PC-3 (cell line): ENCODE results near the gene CAMK1G. TPM values are rescaled to one million over a fixed set of nuclear protein-coding genes. Genes with fewer than 3 reads are reported as not detected.

Experiments used
- ATAC-seq: fragments of 200-7000 bp; cut with Tn5 transposase; 2 replicates; pipeline ENCODE4 v1.9.1; 2020; ENCODE audit warnings: mild to moderate bottlenecking, moderate library complexity
- BruUV-seq: library from RNA; stranded (reverse); fragments of 400-500 nt; replicated peaks from 2 replicates; lab custom pipeline; 2021; lab: Mats Ljungman, UMichigan
- CTCF ChIA-PET: fragments of 300-600 bp; sonication (Branson Sonifier 250); formaldehyde crosslinking; loops from one replicate; lab custom pipeline; 2022; ENCODE audit warnings: antibody characterized with exemption; lab: Charles Lee
- POLR2A ChIA-PET: fragments of 300-600 bp; sonication (Branson Sonifier 250); formaldehyde crosslinking; loops from one replicate; lab custom pipeline; 2022; ENCODE audit warnings: antibody characterized with exemption; ENCODE audit not compliant: unreplicated experiment; lab: Charles Lee
- DNase-seq: peaks from one replicate; pipeline ENCODE4 v3.0.0-alpha.2; 2015
- H2AFZ ChIP-seq: fragments of 300-600 bp; sonication (generic); 2 replicates; pipeline ENCODE4 v1.6.0; 2016; ENCODE audit warnings: antibody characterized with exemption, low read length
- H3F3A ChIP-seq: fragments of 300-600 bp; sonication (generic); one replicate; pipeline ENCODE4 v1.6.0; 2017; ENCODE audit warnings: antibody characterized with exemption, low read length, control low read depth, mild to moderate bottlenecking; ENCODE audit not compliant: unreplicated experiment
- H3K27ac ChIP-seq: fragments of 300-600 bp; sonication (generic); 2 replicates; pipeline ENCODE4 v1.5.1; 2016; ENCODE audit warnings: mild to moderate bottlenecking, low read length
- H3K27me3 ChIP-seq: fragments of 300-600 bp; sonication (generic); 2 replicates; pipeline ENCODE4 v1.6.1; 2016; ENCODE audit warnings: low read length, mixed read lengths
- H3K36me3 ChIP-seq: fragments of 300-600 bp; sonication (generic); 2 replicates; pipeline ENCODE4 v1.6.1; 2016; ENCODE audit warnings: low read depth, mixed run types, low read length, mixed read lengths
- H3K4me1 ChIP-seq: fragments of 300-600 bp; sonication (generic); 2 replicates; pipeline ENCODE4 v1.5.1; 2016; ENCODE audit warnings: low read length; ENCODE audit not compliant: insufficient read depth
- H3K4me2 ChIP-seq: fragments of 300-600 bp; sonication (generic); 2 replicates; pipeline ENCODE4 v1.6.0; 2016; ENCODE audit warnings: low read length
- H3K4me3 ChIP-seq: fragments of 300-600 bp; sonication (generic); 2 replicates; pipeline ENCODE4 v1.5.1; 2016; ENCODE audit warnings: mild to moderate bottlenecking, low read length, mixed read lengths
- H3K79me2 ChIP-seq: fragments of 300-600 bp; sonication (generic); 2 replicates; pipeline ENCODE4 v1.6.1; 2017; ENCODE audit warnings: low read length, mixed read lengths
- H3K9ac ChIP-seq: fragments of 300-600 bp; sonication (generic); 2 replicates; pipeline ENCODE4 v1.6.0; 2016; ENCODE audit warnings: mild to moderate bottlenecking, low read length
- H3K9me2 ChIP-seq: fragments of 300-600 bp; sonication (generic); replicated peaks from 2 replicates; pipeline ENCODE4 v1.6.1; 2016; ENCODE audit warnings: mixed run types, low read length, mixed read lengths
- H3K9me3 ChIP-seq: fragments of 300-600 bp; sonication (generic); 2 replicates; pipeline ENCODE4 v1.6.1; 2016; ENCODE audit warnings: low read length, mixed read lengths
- H4K20me1 ChIP-seq: fragments of 300-600 bp; sonication (generic); 2 replicates; pipeline ENCODE4 v1.6.1; 2016; ENCODE audit warnings: low read length, mixed read lengths
- EZH2 ChIP-seq: fragments of 300-600 bp; sonication (generic); IDR thresholded peaks from one replicate; pipeline ENCODE4 v1.6.1; 2017; ENCODE audit warnings: antibody characterized with exemption, mild to moderate bottlenecking, low read length; ENCODE audit not compliant: unreplicated experiment
- EZH2phosphoT487 ChIP-seq: fragments of 300-600 bp; sonication (generic); IDR thresholded peaks from 2 replicates; pipeline ENCODE4 v1.6.1; 2018; ENCODE audit warnings: mild to moderate bottlenecking, antibody characterized with exemption, low read length, borderline replicate concordance
- intact Hi-C: fragments of 100-400 bp; cut with micrococcal nuclease; formaldehyde crosslinking; loops from 2 replicates; pipeline ENCODE4 v1.9.0; 2023
- total RNA-seq: library from RNA; depleted of rRNA; stranded (reverse); fragments of >200 nt; gene quantifications from 2 replicates; pipeline ENCODE4 v1.2.3, GENCODE V29; 2014
- TF ChIP-seq, protein P1 (sequence below): fragments of 300-600 bp; sonication (generic); conservative IDR thresholded peaks from 2 replicates; pipeline ENCODE4 v1.5.1; 2017; ENCODE audit warnings: antibody characterized with exemption, low read depth, mild to moderate bottlenecking, low read length

Gene CAMK1G
- total RNA-seq, 1 experiment from 2014 or later: not detected

DNA sequence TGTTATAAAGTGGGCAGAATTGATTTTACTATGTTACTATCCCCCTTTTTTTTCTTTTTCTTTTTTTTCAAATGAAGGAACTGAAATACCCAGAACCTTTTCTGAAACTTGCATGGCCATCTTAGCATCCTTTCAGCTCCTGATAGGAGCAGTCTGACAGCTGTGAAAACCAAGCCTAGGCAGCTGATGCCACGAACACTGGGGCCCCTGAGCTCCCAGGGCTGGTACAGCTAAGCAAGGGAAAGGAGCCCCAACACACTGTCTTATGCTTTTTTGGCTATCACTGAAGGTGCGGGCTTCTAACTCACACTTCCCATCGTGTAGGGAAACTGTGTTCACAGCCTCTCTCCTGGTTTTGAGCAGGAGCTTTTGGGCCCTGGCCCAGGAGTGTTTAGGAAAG lies 23.0 kb upstream of the CAMK1G start:
- ChIA-PET POLR2A (no interaction called here), CTCF (interaction anchor here (1.0 kb wide), 1 partner anchor 27 kb away, joined by 3 read pairs; no protein-coding TSS in a partner anchor)
- no peaks in the 10 kb centered on the region for H3K9me3 ChIP-seq
- H3F3A ChIP-seq: no peaks in the 10 kb centered on the region
- ATAC-seq: no peak
- TF ChIP-seq EZH2 (no peak), EZH2phosphoT487 (no peak)
- TF ChIP-seq, protein P1, sequence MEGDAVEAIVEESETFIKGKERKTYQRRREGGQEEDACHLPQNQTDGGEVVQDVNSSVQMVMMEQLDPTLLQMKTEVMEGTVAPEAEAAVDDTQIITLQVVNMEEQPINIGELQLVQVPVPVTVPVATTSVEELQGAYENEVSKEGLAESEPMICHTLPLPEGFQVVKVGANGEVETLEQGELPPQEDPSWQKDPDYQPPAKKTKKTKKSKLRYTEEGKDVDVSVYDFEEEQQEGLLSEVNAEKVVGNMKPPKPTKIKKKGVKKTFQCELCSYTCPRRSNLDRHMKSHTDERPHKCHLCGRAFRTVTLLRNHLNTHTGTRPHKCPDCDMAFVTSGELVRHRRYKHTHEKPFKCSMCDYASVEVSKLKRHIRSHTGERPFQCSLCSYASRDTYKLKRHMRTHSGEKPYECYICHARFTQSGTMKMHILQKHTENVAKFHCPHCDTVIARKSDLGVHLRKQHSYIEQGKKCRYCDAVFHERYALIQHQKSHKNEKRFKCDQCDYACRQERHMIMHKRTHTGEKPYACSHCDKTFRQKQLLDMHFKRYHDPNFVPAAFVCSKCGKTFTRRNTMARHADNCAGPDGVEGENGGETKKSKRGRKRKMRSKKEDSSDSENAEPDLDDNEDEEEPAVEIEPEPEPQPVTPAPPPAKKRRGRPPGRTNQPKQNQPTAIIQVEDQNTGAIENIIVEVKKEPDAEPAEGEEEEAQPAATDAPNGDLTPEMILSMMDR: no peak
- H3K4me1 ChIP-seq: peaks cover 8% of the 10 kb centered on the region; the same call in 1 of the 2 replicates
- H4K20me1 ChIP-seq: no peaks in the 10 kb centered on the region
- H3K9ac ChIP-seq: no peak overlapping the region
- intact Hi-C loops: no loop called here
- BruUV-seq: no TSS peak
- DNase-seq: no peak
- no peak overlapping the region for H3K27ac ChIP-seq
- no peaks in the 10 kb centered on the region for H3K36me3 ChIP-seq
- no peaks in the 10 kb centered on the region for H3K27me3 ChIP-seq
- H2AFZ ChIP-seq: no peak overlapping the region
- no peak overlapping the region for H3K4me2 ChIP-seq
- H3K4me3 ChIP-seq: no peak overlapping the region
- no peaks in the 10 kb centered on the region for H3K79me2 ChIP-seq
- no peaks in the 10 kb centered on the region for H3K9me2 ChIP-seq

DNA sequence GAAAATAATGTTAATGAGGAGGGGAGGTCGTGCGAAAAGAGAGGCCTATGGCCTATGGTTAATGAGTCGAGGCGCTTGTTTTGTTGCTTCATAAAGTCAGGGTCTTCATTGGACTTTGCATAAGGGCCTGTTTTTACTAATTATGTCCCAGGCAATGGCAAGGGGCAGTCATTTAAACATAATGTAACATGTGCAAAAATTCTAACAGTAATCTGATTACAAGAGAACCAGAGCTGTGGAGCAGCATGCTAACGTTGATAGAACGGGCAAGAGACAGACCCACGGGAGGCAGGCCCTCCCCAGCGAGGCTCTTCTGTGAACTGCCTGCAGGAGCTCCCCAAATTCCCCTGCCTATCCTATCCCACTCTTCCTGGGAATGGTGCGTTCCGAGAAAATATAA lies 22.6 kb upstream of the CAMK1G start:
- no peaks in the 10 kb centered on the region for H3K27me3 ChIP-seq
- no peak for ATAC-seq
- H3F3A ChIP-seq: no peaks in the 10 kb centered on the region
- intact Hi-C loops: no loop called here
- H3K4me2 ChIP-seq: no peak overlapping the region
- no peak overlapping the region for H3K4me3 ChIP-seq
- no peak overlapping the region for H3K9ac ChIP-seq
- DNase-seq: no peak
- H3K4me1 ChIP-seq: peaks cover 8% of the 10 kb centered on the region; the same call in 1 of the 2 replicates
- no peaks in the 10 kb centered on the region for H4K20me1 ChIP-seq
- H3K79me2 ChIP-seq: no peaks in the 10 kb centered on the region
- ChIA-PET CTCF (interaction anchor here (1.0 kb wide), 1 partner anchor 26 kb away, joined by 3 read pairs; no protein-coding TSS in a partner anchor), POLR2A (no interaction called here)
- no peaks in the 10 kb centered on the region for H3K9me2 ChIP-seq
- H2AFZ ChIP-seq: no peak overlapping the region
- no peaks in the 10 kb centered on the region for H3K9me3 ChIP-seq
- H3K27ac ChIP-seq: no peak overlapping the region
- TF ChIP-seq, protein P1: no peak
- TF ChIP-seq EZH2 (no peak), EZH2phosphoT487 (no peak)
- no peaks in the 10 kb centered on the region for H3K36me3 ChIP-seq
- BruUV-seq: no TSS peak

DNA sequence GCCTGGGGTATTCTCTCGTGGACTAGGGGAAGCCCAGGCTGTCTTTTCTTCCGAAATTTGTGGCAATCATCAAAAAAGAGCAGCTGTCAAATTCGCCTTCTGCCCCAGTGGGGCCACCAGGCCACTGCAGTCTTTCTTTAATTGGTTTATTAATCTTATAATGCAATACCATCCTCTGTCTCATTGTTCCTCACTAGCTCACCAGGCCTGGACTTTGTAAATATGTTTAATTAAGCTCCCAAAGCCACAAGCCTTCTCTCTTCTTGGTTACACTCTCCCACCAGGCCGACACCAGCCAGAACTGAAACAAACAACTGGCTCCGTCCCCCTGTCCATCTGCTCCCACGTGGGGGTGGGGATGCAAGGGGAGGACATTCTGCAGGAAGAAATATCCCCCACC lies 22.0 kb upstream of the CAMK1G start:
- H3K4me2 ChIP-seq: no peak overlapping the region
- BruUV-seq: no TSS peak
- H3K27me3 ChIP-seq: no peaks in the 10 kb centered on the region
- H3F3A ChIP-seq: no peaks in the 10 kb centered on the region
- intact Hi-C loops: no loop called here
- ChIA-PET POLR2A (no interaction called here), CTCF (interaction anchor here (1.0 kb wide), 1 partner anchor 26 kb away, joined by 3 read pairs; no protein-coding TSS in a partner anchor)
- no peak for ATAC-seq
- DNase-seq: no peak
- no peaks in the 10 kb centered on the region for H3K9me2 ChIP-seq
- TF ChIP-seq EZH2phosphoT487 (no peak), EZH2 (no peak)
- TF ChIP-seq, protein P1: no peak
- no peaks in the 10 kb centered on the region for H3K79me2 ChIP-seq
- H3K4me1 ChIP-seq: peaks cover 12% of the 10 kb centered on the region
- no peaks in the 10 kb centered on the region for H4K20me1 ChIP-seq
- H3K9me3 ChIP-seq: no peaks in the 10 kb centered on the region
- H3K36me3 ChIP-seq: no peaks in the 10 kb centered on the region
- H2AFZ ChIP-seq: no peak overlapping the region
- H3K9ac ChIP-seq: no peak overlapping the region
- no peak overlapping the region for H3K4me3 ChIP-seq
- H3K27ac ChIP-seq: no peak overlapping the region
